HG02763 (cell line): Measurements from ENCODE around the gene FBLN5.
"Not testable (repeated sequence)": the region's sequence is repeated elsewhere in the genome, so short reads cannot be mapped to it uniquely, and the experiment has no call there.

Source experiments
- ATAC-seq: cut with Tn5 transposase; IDR thresholded peaks from one replicate; pipeline ENCODE4 v1.9.1; 2021; ENCODE audit warnings: mild to moderate bottlenecking, moderate library complexity; ENCODE audit not compliant: unreplicated experiment

Gene FBLN5

GRCh38 chr14:91911474-91912032 lies 35.9 kb downstream of the FBLN5 start:
- ATAC-seq = no peak

GRCh38 chr14:91910196-91910595 lies 37.3 kb downstream of the FBLN5 start:
- no peak for ATAC-seq

DNA sequence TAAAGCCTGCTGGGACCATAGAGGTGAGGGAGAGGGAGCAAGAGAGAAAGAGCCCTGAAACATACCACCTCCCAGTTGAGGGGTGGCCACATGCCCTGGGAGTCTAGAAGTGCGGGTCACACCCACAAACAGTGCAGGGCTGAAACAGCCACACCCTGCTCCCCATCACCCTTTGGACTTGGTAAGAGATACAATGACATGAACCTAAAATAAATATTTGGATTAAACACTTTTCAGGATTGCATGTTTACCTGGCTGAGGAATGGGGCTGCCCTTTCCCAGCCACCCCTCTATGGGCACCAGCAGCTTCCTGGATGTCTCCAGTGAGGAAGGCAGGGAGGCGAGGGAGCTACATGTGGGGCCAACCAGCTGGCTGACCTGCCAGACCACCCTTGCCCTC lies 41.1 kb downstream of the FBLN5 start:
- no peak for ATAC-seq

GRCh38 chr14:91904956-91905645 lies 42.4 kb downstream of the FBLN5 start:
- ATAC-seq = no peak

- no peak for ATAC-seq
These were observed 43.0 kb downstream of the FBLN5 start for GRCh38 chr14:91904483-91904882.

GRCh38 chr14:91903070-91903469 lies 44.4 kb downstream of the FBLN5 start:
- ATAC-seq = no peak

DNA sequence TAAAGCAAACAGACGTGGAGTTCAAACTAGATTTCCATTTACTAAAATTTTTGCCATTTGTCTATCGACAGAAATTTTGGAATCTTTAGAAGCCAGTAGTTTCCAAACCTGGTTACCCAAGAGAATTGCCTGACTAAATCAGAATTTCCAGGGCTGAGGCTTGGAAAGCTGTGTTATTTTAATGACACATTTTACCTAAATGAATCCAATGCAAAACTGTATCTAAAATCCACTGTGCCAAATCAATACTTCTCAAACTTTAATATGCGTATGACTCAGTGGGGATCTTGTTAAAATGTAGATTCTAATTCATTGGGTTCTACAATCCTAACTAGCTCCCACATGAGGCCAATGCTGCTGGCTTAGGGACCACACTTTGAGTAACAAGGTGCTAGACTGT lies 45.2 kb downstream of the FBLN5 start:
- ATAC-seq = no peak

DNA sequence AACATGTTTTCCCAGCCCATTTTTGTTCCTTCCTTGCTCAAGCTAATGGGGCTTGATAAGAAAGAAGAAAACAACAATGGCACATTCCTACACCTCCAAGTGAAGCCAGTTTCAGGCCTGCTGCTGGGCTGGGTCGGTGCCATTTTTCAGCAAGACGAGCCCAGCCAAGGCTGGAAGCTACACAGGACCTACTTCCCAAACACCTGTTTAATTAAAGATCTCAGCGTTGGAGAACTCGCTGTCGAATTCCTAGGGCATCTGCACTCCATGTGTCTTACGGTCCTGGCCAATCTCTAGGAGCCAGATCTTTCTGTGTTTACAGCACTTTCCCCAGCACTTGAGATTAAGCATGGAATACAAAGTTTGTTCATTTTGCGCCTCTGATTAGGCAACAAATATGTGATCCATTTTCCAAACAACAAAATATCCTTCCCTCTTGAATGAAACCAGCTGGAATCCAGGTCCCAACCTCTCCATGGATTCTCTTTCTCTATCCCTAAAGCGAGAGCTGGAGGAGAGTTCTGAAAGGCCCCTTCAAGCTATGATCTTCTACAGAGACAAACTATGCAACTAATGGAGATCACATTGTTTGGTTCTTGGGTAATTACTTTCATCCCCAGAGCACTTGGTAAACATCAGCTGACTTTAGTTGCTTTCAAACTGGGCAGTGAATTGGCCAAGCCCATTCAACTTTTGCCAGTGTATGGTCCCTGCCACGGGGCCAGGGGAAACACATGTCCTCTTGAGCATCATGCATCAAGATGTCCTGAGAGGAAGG lies 45.9 kb downstream of the FBLN5 start:
- ATAC-seq = no peak

DNA sequence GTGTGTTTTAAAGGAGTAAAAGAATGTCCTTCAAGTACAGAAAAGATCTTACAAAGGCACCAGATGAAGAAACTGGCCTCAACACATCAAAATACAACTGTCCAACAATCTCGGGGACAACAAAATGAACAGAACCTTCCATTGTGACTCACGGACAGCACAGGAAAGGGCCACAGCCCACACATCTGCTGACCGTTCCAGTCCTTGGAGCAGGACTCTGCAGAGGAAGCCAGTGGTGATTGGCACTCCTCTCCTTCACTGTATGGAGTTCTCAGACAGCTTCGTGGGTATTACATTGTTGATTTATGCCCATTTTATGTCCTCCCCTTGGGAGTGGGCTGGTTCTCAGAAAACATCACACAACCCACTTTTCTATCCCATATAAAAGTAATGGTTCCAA lies 47.7 kb downstream of the FBLN5 start:
- no peak for ATAC-seq

DNA sequence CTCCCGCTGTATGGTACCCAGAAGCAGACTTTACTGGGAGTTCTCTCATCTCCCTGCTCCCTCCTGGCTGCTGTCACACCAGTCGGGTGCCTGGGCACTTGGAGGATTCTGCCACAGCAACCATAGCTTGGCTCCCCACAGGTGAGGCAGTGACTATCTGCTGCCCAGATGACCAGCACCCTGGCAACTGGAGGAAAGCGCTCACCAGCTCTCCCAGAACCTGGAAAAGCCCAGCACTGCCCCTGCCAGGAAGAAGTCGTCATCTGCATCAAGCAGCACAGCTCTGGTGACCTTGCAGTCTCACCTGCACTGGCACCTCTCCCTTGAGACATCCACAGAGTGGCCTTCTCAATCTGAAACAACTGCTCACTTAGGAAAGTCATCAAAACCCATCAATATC lies 48.3 kb downstream of the FBLN5 start:
- no peak for ATAC-seq

- ATAC-seq = no peak
These were observed 49.1 kb downstream of the FBLN5 start for GRCh38 chr14:91898372-91898771.

- ATAC-seq = not testable (repeated sequence)
These were observed 49.8 kb downstream of the FBLN5 start for GRCh38 chr14:91897716-91898115.

GRCh38 chr14:91897106-91897701 lies 50.3 kb downstream of the FBLN5 start:
- no peak for ATAC-seq

- ATAC-seq = no peak
These were observed 51.1 kb downstream of the FBLN5 start for GRCh38 chr14:91896419-91896818.

DNA sequence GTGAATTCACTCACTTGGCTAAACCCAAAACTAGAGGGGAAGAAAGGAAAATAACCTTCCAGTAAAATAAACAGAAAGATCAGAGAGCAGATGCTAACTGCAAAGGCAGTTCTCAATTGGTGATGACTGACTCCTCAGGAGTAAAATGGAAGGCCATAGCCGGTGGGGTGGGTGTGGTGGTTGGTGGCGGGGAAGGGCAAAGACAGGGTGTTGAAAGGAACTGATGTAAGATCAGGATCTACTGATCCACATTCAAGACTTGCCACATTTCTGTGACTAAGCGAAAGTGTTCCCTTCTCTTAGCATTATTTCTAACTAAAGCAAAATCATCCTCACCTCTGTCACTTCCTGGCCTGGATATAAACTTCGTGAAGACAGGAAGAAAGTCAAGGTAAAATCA lies 53.8 kb downstream of the FBLN5 start:
- ATAC-seq = no peak

GRCh38 chr14:91893007-91893406 lies 54.5 kb downstream of the FBLN5 start:
- no peak for ATAC-seq

- ATAC-seq = no peak
These were observed 55.7 kb downstream of the FBLN5 start for GRCh38 chr14:91891721-91892220.

GRCh38 chr14:91891101-91891500 lies 56.4 kb downstream of the FBLN5 start:
- no peak for ATAC-seq

DNA sequence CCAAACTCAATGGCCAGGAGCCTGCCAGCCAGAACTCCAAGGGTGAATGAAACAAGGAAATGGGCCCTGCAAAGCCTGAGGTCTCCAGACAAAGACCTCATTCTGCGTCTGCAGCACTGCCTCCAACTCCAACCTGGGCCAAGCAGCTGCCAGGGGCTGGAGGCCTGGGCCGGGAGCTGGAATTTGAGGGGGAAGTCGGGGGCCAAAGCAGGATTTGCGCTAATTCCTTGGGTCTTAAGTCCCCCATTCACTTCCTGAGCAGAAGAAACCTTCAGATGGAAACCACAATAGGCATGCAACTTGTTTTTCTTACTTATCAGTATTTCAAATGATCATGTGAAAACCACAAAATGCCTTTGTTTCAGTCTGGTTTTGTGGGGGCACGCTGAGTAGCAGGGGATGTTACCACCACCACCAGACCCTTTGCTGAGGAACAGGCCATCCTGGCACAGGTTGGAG lies 57.2 kb downstream of the FBLN5 start:
- no peak for ATAC-seq

DNA sequence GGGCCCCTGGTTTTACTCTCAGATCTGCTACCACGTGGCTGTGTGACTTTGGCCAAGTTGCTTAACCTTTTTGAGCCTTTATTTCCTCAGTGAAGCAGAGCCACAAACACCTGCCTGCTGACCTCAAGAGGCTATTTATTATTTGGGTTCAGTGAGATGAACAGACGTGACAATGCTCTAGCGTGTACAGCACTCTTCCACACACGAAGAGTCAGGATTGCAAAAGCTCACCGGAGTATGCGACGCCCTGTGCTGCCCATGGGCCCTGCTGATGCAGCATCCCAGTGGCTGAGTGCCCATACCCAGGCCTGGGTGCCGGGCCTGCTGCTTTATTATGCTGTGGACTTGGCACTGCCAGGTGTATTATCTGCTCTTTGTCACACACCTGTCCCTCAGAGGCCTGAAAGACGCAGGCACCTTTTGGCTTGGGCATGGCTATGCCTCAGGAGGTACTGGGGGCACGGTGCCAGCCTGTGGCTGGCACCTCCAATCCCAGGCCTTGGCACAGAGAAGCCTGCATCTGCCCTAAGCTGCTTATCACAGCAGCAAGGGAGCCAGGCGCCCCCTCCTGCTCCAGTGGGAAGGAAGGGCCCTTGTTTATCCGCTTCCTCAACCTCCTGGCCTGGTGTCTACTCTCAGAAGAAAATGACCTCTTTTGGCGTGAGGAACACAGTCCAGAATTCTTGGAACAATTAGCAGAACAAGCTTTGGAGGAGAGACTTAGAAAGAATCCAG lies 57.9 kb downstream of the FBLN5 start:
- no peak for ATAC-seq
